ENCODE results near the gene AFF1.
"Not testable (repeated sequence)": the region's sequence is repeated elsewhere in the genome, so short reads cannot be mapped to it uniquely, and the experiment has no call there.

AFF1 gene

DNA sequence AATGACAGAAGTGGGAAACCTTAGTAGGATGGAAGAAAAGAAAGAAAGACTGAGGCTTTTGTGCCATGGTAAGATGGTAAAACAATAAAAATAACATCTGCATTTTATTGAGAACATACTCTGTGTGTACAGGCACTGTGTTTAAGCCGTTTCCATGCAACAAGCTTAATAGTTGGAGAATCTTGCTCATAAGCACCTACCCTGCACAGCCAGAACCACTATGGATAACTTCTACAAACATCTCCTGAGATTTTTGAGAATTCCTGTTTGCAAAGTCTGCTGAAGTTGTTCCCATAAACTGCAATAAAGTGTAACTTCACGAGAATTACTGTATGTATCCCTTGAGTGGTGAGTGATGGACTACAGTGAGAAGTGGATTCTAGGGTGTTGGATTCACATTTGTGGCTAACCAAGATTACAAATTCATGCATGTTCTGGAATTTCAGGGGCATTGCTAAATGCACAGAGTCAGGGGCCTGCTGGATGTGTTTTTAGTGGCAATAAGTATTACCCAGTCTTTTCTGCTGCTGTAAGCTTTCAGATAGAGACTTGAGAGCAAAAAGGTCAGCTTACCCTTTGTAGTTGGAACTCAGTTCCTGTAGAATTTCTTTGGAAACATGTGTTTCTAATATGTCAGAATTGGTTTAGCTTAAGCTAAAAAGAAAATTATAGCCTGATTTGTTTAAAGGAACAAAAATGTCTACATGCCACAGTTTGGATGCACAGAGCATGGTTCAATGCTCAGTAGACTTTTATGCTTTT lies 132.5 kb downstream of the AFF1 start:
- DNase-seq, result no peak

DNA sequence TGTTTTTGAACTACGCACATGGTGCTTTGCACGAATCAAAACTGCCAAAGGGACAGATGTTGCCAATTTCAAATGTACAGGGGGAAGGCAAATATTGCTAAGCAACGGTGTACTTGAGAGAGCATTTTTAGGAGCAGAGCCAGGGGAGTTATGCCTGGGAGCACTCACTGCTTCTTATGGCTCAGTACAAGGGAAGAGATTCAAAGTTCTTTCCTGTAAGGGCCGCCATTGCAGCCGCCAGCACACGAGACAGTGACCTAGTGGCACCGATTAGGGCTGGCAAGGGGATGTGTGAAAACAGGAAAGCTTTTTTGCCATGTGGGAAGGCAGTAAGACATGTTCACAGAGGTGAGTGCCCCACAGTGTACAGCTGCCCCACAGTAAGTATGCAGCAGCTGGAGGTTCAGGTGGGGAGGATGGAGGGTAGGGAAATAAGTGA lies 133.8 kb downstream of the AFF1 start:
- DNase-seq, result no peak

DNA sequence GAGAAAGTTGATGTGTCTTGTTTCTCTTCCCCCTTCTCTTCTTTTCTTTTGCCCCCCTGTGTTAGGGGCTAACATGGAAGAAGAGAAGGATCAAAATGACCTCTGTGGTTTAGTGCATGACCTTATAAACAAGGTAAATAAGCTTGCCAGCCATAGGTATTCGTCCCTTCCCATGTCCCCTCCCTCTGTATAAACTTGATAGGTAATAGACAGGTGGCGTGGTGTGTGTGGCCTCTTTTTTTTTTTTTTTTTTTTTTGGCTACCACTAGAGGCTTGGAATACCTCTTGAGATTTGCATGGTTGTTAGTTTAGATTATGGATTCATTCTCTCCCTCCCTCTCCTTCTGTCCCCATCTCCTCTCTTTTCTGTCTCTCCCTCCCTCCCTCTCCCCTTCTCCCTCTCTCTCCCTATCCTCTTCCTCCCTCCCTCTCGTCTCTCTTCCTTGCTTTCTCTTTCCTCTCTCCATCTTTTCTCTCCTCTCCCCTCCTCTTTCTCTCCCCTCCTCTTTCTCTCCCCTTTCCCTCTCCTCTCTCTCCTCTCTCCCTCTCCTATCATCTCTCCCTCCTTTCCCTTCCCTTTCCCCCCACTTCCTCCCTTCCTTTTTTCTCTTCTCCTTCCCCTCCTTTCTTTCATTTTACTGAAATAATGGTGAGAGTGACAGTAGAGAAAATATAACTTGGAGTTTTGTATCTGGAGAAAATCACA lies 134.4 kb downstream of the AFF1 start:
- no peak for DNase-seq

DNA sequence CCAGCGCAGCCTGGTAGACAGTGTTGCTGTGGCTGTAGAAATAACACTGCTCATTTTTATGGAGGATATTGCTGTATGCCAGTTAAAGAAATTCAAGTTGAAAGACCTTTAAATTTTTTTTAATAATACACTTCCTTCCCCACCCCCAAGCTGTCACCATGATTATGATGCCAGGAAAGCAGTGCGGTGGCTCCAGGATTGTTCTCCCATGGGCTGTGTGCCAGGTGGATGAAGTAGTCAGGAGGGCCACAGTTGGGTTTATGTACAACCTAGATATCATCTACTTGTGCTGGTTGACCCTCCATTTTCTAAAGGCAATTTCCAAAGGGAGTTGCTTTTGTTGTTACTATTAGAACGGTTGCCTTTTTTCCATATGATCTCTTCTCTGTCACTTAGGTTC lies 136.6 kb downstream of the AFF1 start:
- DNase-seq, result no peak

DNA sequence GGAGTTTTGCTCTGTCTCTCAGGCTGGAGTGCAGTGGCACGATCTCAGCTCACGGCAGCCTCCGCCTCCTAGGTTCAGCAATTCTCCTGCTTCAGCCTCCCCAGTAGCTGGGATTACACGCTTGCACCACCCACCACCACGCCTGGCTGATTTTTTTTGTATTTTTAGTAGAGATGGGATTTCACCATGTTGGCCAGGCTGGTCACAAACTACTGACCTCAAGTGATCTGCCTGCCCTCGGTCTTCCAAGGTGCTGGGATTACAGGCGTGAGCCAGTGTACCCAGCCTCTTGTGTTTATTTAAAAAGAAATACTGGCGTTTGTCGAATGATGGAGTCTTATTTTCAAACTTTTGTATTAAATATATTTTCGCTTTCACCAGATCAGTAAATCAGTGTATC lies 137.7 kb downstream of the AFF1 start:
- not testable (repeated sequence) for DNase-seq

DNA sequence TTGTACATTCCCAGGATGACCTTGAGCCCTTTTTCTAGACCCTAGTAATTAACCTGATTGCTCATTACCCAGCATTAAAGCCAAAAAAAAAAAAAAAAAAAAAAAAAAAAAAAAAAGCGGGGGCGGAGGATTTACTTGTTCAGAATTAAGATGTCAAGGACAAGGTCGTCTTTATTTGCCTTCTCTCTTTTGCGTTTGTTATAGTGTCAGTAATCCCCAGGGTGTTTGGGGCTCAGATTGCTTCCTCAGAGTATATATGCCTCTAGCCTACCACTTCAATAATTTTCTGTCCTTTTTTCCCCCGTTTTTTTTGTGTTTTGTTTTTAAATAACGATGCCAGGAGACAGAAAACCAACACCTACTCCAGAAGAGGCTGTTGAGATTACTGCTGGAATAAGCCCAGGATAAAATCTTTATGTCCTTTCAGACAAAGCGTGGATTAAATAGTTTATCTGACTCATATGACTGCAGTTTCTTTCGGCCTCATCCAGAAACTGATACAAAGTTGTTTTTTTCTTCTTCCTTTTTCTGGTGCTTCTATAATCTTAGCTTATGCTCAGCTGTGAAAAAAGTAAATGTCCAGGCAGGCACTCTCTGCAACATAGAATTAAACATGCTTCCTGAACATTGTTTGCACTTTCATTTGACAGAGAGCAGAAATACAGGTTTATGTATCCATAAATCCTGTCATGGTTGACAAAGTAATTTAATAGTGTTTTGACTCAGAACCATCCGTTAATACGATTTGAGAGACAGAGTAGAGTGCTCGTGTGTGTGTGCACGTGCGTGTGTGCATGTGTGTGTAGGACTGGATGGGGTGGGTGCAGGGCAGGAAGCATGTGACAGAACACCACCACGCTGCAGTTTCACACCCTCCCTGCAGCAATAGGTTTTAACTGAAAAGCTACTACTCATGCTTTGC lies 138.6 kb downstream of the AFF1 start:
- DNase-seq, result no peak

DNA sequence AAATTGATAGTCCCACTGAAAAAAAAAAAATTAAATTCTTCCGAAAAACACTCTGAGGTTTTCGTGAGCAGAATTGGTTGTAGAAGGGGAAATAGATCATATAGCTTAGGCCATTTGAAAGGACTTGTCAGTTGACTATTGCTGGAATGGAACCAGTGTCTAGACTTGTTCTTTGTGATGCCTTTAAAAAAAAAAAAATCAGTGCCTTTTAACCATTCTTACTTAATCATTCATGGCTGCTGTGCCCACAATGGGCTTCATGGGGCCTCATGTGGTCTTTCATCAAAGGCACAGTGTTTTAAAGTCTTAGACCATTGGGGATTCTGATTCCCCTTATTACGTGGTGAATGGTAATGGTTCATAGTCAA lies 139.3 kb downstream of the AFF1 start:
- DNase-seq, result no peak

DNA sequence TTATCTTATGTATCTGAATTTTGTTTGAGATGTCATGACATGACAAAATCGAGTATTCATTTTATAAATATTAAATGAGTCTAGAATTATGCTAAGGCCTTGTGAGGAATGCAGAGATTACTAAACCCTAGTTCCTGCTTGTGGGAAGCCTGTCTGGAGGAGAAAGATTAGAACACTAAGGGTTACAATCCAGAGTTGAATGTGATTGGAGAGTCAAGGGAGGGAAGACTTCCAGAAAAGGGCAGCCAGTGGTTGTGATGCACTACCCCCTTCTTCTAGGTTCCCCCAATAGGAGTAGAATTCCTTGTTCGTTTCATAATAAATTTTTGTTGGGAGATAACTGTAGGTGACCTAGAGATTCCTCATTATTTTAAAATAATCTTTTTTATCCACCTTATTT lies 141.1 kb downstream of the AFF1 start:
- DNase-seq, result no peak

DNA sequence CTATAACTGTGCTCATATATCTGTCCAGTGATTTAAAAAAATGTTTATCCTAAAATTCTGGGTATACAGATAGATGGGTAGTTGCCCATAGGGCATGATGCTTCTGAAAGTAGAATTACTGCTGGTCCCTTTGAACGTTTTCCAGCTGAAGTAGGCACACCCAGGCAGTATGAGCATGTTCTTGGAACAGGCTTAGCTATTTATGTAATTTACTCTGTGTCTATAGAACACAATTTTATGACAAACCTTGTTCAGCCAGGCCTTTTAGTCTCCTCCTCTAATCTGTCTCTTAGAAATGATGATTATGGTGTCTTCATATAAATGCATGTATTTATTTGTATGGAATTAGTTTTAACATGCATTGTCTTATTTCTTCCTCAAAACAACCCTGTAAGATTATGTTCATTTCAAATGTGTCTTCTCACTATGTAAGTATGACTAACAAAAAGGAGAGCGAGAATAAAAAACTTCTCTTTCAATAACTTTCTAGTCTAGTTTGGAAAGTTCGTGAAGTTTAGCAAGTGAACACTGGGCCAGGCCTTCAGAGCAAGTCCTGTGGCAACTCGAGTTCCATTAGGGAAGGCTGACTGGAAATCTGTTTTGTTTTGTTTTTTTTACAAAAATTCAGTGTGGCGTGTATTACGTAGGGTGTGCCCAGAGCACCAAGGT lies 142.0 kb downstream of the AFF1 start:
- no peak for DNase-seq

DNA sequence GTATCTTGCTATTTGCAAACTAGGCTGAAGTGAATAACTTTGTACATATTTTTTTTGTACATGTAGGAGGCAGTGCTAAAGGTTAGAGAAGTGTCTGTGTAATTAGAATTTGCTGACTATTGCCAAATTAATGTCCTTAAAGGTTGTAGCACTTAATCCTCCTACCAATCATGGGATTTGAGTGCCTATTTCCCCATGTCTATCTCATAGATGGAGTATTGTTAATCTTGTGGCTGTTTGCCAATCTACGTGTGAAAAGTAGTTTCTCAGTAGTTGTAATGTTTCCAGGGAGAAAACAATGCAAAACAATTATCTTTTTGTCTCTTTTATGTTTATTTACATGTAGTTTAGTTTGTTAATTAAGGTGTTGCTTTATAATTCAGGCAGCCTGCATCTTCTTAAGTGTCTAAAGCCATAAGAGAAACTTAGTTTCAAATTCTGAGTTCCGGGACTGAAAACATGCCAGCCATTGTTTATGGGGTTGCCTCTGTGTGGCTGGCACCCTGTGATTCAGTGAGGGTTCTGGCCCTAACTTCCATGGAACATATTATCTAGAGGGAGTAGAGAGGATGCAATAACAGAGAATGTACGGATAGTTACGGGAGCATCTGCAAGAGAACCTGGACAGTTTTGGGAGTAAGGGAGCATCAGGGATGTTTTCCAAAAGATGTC lies 143.2 kb downstream of the AFF1 start:
- DNase-seq, result no peak

DNA sequence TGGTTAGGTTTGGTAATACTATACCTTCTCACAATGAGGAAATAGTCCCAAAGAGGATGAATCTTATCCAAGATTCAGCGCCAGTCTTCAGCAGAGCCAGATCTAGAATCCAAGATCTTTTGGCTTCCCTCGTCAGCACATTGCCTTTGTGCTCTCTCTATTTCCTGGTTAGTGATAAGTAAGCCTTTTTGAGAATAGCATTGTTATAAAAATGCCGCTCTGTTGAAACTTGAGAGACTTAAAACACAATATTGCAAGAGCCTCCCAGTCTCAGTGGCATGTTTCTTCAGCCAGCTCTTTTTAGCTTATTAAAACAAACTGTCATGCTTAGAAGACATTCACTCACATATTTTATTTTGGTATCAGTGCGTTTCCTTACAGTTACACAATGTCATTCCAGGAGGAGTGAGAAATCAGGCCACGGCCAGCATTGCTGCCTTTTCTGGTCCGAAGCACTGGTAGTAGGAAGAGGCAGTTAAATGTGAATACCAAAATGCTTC lies 144.2 kb downstream of the AFF1 start:
- DNase-seq, result no peak

DNA sequence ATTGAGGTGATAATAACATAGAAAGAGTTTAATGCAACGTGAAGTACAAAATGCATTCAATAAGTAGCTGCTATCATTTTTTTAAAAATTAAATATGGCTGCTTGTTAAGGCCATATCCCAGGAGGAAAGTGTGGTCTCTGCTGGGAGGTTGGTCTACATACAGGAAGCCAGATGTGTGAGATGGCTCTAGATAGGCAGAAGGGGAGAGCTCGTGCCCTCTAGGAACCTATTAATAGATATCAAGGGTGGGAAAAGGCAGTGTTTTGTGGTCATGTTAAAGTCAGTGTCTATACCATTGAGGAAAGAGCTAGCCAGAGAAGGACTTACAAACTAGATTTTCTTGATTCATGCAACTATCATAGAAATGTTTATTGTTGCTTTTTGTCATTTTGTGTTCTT lies 145.2 kb downstream of the AFF1 start:
- no peak for DNase-seq

DNA sequence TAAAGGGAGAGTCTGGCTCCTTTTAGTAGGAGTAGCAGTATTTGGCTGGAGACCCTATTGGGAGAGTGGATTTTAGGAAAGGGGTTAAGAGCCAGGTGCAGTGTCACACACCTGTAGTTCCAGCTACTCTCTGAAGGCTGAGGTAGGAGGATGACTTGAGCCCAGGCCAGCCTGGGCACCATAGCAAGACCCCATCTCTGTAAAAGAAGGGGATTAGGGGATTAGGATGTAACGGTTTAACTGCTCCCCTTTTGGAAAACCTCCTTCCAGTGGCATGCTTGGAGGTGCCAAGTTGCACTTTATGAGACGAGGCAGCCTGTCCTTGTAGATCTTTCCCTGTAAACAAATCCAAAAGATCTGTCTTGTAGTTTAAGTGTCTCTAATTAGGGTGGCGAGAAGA lies 145.7 kb downstream of the AFF1 start:
- DNase-seq, result no peak

DNA sequence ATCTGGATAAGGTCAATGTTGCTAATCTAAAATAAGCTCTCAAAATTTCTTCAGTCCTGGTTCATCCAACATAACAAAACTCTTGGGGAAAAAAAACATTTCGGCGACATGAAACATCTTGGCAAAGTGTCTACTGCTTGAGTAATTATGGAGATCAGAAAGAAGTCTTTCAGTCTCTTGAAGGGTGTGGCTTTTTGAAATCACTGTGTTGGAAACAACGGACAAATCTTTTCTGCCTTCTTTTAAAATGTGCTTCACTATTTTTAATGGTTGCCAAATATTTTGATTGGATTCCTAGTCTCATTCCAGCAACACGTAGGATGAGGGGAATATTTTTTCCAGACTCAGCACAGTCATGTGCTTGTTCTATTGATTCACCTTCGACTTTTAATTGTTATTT lies 147.0 kb downstream of the AFF1 start:
- no peak for DNase-seq

DNA sequence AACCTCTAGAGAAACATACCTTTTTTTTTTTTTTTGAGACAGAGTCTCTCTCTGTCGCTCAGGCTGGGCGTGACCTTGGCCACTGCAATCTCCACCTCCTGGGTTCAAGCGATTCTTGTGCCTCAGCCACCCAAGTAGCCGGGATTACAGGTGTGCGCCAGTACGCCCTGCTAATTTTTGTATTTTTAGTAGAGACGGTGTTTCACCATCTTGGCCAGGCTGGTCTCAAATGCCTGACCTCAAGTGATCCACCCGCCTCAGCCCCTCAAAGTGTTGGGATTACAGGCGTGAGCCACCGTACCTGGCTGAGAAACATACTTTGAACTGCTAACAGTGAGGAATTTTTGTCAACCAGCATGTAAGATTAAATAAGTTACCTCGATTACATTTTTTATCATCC lies 150.9 kb downstream of the AFF1 start:
- not testable (repeated sequence) for DNase-seq

DNA sequence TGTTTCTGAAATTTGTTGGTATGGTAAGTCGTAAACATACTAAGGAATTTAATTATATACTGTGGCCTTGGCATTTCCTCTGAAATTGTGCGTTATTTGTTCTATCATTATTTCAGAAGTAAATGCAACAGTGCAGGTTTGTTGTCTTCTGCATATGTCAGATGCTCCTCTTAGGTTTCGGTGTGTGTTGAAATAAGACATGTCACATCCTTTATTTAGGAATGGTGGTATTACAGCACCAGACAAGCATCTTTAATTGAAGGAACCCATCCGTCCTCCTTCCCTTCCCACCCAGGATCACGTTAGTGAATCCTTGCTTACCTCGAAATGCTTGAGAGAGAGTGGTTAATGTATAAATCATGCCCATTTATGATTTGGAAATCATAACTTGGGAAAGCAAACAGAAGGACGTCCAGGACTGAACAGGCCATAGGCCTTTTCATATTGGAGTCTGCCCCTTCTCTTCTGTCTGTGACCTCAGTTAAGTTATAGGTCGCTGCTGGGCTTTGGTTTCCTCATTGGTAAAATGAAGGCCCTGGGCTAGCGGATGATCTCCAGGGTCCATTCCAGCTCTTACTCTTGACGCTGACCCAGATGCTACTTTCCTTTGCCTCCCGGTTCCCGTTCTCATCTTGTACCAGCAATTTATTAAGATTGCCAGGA lies 151.5 kb downstream of the AFF1 start:
- DNase-seq, result no peak

DNA sequence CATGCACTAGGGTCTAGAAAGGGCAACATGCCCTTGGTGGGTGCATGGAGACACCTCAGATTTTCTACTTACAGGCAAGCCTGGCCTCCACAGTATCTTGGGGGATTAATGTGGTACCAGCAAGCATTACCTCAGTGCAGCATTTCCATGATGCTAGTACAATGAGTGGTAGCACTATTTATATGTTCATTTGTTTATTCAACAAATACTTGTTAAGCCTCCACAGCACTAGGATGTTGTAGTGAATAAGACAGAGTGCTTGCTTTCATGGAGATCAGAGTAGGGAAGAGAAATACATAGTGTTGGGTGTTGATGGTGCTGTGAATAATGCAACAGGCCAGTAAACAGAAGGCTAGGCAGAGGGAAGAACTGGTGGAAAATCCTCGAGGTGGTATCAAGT lies 152.2 kb downstream of the AFF1 start:
- DNase-seq, result no peak

DNA sequence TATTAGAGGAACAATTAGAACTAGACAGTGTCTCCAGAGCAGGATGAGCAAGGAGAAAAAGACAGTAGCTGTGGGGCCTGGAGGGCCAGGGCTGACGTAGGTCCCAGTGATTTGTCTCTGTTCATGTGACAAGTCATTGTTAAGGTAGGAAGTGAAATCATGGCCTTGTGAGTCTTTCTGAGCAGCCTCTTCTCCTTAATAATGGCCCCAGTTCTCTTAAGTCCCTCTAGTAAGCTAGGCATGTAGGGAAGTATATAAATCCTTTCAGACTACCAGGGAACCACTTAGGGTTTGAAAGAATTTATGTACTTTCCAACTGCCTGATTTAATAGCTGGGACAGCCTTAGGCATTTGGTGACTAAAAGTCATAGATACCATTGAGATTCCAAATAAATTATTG lies 152.6 kb downstream of the AFF1 start:
- no peak for DNase-seq

DNA sequence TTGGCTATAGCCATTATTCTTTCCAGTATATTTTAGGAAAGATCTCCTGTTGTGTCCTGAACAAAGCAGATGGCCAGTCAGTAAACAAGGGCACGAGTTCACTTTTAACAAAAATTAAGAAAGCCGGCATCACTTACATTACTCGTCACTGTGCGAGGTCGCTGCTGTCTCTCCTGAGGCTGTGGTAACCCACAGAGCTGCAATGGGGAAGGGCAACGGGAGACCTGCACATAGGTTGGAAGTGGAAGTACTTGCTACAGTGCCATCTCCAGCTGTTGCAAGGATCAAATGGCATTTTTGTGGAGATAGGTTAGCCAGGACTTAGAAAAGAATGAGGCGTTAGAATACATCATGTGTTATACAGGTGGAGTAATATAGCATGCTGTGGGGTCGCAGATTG lies 153.4 kb downstream of the AFF1 start:
- DNase-seq, result no peak

DNA sequence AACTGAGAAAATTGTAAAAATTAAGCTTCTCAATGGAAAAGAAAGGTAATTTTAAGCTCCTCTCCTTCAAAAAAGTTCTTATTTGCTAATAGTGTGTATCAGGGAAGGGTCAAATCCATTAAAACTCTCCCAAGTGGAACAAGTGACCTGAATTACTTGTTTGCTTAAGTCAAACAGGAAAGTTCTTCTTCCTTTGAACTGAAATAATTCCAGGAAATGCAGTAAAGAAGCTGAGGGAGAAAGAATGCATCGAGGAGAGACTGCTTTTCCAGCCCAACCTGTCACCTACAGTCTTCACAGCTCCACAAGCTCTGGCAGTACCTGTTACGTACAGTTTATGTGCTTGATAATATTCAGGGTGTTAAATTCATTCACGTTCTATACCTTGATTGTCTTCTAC lies 154.6 kb downstream of the AFF1 start:
- DNase-seq, result no peak

DNA sequence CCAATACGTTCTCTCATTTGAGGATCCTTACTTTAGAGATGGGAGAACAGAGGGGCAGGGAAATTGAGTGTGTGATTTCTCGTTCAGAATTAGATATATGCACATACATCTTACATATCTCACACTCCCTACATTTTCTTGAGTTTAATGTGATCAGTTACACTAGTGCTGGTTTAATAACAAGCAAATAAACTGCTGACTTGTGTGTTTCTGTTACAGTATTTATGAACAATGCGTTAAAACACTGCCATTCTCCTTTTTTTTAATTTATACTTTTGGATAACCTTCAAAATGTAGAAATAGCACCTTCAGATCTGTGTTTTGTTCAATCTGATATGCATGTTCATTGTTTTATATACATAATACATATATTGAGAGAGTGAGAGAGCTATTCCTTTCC lies 155.5 kb downstream of the AFF1 start:
- DNase-seq, result no peak

Data from islet precursor cell (in vitro differentiated cells).